Non-pigmented ciliary epithelial cell (primary cell): Measurements from ENCODE around the gene RANBP1.
"Not testable (repeated sequence)": the region's sequence is repeated elsewhere in the genome, so short reads cannot be mapped to it uniquely, and the experiment has no call there.

ENCODE experiments used
- DNase-seq: peaks from one replicate; pipeline ENCODE4 v3.0.0-alpha.2; 2010; ENCODE audit warnings: low read depth

RANBP1 gene

DNA sequence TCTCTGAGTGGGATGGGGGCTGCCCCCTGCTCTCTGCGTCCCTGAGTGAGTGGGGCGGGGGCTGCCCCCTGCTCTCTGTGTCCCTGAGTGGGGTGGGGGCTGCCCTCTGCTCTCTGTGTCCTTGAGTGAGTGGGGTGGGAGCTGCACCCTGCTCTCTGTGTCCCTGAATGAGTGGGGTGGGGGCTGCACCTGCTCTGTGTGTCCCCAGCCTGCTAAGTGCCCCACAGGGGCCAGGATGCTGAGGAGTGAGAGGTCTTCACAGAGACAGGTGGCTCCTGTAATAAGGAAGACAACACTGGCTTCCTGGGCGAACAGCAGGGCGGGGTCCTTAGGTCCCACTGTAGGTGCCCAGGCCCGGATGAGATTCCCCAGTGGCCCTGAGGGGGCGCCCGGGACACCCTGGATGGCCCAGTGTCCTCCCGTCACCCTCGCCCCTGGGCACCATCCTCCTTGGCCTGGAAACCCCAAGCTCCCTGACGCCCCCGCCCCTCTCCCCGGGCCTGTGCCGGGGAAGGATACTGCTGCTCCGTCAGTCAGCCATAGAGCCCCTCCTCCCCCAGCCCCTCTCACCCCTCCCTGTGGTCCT, 38.8 kb downstream of the RANBP1 start:
- no peak for DNase-seq

DNA sequence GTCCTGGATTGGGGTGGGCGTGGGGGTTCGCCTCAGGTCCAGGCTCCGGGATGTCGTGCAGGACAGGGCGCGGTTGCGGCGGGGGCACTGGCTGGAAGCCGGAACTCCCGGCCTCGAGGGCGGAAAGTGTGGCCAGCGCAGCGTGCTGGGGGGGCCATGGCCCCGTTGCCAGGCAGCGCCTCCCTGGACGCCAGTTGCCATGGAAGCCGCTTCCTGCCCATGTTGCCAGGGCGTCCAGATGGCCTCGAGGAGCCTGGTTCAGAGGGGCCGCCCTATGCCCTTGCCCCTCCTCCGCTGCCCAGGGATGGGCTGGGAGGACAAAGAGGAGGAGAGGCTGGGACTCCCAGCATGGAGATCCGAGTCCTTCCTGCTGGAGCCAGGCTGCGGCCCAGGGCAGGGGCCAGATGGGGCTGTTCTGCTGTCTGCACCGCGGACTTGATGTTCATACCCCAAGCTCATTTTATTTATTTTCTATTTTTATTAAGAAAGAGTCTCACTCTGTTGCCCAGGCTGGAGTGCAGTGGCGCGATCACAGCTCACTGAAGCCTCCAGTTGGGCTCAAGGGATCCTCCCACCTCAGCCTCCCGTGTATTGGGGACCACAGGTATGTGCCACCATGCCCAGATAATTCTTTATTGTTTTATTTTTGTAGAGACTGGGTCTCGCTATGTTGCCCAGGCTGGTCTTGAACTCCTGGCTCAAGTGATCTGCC, 39.6 kb downstream of the RANBP1 start:
- DNase-seq = no peak

DNA sequence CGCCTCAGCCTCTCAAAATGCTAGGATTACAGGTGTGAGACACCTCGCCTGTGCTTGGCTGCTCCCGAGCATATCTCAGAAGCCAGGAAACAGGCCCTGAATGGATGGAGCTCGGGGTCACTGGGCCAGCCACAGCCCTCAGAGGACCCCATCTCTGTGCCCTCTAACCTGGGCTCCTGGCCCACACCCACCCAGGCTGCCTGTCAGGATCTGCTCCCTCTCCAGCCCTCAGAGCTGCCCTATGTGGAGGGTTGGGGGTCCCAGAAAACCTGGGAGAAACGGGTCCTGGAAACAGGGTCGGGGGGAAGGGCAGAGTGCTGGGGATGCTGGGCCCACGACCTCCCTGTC, 40.1 kb downstream of the RANBP1 start:
- DNase-seq = no peak

DNA sequence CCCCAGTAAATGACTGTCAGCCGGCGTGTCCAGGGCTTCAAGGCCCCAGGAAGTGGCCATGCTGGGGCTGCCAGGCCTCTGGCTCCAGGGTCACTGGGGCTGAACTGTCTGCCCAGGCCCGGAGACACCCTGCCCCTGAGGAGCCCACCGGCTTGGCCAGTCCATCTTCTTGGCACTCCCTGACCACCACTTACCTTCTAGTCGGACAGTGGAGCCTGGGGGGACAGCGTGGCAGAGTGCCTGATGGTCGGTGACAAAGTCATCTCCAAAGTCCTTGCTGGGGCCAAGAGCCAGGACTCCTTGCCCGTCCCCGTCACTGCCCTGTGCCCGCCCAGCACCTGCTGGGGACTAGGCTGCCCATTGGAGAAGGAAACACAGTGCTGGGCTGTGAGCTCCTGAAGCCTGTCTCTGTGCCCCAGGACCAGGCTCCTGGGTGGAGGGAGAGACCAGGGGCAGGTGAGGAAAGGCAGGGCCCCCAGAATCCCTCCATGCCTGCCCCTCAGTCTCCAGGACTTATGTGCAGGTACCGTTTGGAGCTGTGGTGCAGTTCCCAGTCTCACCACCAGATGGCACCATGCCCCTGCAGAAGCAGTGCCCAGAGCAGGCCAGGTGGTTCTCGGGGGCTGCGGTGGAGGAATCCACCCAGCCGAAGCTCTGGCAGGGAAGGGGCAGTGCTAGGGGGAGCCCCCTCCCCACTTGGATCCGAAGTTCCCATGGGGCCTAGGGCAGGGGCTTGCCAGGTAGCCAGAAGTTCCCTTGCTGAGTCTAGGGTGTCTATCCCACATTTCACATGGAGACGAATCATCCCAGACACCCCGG, 40.9 kb downstream of the RANBP1 start:
- DNase-seq = peak; percentile 15

DNA sequence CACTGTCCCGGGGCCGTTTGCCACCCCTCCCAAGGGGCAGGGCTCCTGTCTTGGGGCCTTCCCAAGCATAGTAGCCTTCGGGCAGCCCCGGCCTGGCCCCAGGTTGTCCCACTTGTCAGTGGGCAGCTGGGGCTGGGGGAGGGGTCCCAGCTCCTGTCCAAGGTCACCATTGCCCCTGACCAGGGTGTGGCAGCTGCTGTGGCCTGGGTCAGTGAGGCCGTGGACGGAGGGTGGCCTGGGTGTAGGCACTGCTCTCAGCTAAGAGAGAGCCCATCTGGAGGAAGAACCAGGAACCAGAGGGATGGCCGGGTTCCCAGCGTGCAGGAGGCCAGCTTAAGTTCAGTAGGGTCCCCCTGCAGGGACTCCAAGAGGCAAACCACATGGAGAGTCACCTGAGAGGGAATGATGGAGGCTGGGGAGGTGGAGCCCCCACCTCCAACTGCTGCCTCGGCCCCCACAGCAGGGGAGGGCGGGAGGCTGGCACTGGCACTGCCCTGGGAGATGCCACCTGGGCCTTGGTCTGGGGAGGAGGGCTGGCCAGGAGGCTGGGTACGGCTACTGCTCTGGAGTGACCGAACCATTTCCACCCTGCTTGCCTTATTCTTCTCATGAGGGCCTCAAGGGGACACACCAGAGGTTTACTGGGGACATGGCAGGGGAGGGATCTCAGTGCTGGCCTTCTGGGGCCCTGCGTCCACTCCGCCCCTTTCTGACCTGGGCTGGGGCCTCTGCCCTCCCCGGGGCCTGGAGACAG, 41.7 kb downstream of the RANBP1 start:
- DNase-seq = no peak

DNA sequence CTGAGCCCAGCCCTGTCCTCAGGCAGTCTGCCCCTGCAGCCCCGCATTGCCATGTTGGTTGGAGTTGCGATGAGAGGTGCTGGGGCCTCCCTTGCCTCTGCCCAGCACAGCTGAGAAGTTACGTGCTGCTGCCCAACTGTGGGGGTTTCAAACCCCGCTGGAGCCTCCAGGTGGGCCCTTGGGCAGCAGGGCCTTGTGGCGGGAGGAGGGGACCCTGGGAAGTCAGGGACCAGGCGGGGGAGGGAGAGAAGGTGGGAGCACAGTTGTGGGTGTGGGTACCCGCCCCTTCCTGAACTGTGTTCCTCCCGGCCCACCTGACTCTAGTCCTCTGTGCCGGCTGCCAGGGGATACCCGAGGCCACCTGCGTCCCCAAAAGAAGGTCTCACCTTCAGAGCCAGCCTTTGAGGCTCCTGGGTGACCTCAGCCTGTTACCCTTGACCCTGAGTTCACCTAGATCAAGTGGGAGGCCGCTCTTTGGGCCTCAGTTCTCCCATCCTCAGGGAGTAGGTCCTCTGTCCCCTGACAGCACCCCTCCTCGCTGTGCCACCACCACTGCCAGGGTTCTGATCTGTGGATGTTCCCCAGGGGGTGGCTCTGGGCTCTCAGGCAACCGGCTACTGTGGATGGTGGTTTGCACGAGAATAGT, 42.6 kb downstream of the RANBP1 start:
- no peak for DNase-seq

DNA sequence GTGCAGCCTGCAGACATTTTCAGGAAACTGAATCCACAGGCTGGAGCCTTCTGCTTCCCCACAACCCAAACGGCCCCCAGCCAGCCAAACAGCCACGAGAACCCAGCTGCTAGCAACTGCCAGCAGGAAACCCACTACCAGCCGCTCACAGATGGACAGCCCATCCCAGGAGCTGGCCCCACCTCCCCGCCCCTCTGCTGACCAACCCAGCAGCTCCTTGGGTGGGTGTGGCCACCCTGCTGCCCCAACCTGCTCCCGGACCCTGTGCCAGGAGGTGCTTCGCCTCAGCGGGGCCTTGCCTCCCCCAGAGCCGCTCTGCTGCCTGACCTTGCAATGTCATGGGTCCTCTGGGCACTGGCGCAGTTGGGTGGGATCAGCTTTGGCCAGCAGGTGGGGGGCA, 43.2 kb downstream of the RANBP1 start:
- no peak for DNase-seq

DNA sequence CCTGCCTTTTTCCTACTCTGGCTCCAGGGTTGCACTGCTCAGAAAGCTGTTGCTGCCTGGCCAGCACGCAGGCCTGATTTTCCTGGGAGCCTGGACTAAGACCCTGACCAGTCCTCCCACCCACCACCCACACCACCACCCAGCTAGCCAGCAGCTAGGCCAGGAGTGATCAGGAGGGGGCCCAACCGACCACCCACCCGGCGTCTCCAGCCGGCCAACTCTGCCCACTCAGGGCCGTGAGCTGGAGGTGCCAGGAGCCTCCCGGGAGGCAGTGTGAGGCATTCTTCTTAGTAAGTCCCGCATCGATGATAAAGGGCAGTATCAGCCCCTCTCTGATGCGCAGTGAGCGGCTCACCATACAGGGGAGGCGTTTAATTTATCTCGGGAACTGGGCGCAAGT, 43.6 kb downstream of the RANBP1 start:
- not testable (repeated sequence) for DNase-seq

DNA sequence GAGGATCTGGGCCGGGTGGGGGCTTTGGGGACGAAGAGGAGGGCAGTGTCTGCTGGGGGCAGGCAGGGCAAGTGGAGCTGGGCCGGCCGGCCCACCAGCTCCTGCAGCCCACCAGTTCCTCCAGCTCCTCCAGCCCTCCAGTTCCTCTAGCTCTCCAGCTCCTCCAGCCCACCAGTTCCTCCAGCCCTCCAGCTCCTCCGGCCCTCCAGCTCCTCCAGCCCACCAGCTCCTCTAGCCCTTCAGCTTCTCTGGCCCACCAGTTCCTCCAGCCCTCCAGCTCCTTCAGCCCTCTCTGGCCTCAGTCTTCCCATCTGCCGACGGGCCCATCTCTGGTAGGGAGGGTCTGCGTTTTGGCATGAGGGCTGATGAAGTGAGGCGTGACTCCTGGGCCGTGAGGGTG, 44.1 kb downstream of the RANBP1 start:
- no peak for DNase-seq

DNA sequence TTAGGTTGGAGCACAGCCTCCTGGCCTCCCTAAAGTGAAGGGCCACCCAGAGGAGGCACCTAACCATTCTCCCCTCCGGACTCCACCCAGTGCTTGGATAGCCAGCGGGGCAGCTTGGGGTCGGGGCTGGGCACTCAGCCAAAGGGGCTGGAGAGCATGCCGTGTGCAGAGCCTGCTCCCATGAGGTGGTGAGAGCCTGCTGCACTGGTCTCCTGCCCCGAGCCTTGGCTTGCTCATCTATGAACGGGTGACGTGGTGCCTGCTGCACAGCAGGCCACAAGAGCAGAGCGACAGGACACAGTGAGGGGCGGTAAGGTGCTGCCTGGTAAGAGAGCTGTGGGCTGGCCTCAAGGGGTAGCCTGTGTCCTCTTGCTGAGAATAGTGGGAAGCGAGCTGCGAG, 49.0 kb downstream of the RANBP1 start:
- no peak for DNase-seq

DNA sequence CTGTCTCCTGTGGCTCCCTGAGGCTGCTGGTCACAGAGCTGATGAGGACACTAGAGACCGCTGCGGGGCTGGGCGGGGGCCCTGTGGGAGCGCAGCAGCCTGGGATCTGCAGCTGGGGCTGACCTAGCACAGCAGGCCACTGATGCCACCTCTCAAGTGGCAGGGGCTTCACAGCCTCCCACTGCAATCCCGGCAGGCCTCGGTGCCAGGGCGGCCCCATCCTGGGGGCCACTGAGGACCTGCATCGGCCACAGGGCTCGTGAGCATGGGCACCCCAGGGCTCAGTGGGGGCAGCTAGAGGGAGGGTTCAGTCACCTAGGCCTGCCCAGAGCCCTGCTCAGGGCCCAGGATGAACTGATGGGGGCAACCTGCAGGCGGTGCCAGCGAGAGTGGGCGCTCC, 49.5 kb downstream of the RANBP1 start:
- DNase-seq = no peak

DNA sequence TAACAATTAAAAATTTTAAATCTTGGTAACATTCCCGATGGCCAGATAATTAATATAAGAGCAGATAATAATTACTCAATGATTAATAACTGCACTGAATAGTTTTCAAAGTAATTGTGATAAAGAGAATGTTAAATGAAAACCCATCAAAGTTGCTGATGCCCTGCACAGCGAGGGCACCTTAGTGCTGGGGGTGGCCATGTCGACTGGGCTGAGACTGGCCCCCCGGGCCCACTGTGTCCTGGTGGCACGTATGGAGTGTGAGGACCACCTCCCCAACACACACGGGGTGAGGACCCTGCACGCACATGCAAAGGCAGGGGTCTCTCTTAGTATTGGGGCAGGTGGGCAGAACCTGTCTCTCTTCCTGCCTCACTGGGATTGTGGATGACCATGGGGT, 50.0 kb downstream of the RANBP1 start:
- DNase-seq = no peak

DNA sequence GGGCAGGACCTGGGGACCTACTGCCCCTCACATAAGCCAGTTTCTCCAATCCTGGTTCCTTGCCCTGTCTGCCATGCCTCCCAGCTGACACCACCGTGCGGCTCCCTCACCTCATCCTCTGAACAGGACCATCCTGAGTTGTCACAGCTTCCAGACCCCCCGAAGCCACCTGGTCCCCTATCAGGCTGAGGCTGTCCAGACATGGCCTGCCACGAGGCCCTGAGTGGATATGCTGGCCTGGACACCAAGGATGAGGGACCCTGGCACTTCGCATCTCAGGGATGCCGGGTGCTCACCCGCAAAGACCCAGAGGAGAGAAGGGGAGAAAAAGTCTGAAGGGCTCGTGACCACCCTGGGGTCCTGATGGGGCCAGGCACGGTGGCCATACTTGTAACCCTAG, 50.8 kb downstream of the RANBP1 start:
- no peak for DNase-seq

DNA sequence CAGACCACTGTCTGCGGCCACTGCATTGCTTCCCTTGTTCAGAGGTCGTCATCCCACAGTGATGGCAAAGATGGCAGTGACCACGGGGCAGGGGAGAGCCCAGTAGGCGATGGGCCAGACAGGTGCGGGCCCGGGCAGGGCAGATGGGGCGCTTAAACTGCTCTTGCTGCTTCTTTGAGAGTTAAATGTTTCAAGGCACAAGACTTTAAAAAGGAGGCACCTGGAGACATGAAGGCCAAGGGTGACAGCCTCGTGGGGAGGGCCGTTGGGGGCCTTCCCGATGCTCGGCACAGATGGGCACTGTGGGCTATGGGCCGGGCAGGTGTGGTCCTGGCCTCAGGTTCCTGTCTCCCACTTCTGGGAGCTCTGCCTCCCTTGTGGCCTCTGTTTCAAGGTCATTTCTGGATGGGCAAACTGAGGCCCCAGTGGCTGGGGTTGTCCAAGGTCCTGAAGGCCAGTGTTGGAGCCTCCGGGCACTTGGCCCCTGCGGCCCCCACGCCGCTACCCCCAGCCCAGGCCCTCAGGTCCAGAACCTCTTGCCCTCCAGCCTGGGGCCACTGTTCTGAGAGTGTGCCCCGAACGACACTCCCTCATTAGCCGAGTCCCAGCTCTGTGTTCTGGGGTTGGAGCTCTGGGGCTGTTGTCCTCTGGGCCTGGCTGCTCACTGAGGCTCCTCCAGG, 51.9 kb downstream of the RANBP1 start:
- no peak for DNase-seq

DNA sequence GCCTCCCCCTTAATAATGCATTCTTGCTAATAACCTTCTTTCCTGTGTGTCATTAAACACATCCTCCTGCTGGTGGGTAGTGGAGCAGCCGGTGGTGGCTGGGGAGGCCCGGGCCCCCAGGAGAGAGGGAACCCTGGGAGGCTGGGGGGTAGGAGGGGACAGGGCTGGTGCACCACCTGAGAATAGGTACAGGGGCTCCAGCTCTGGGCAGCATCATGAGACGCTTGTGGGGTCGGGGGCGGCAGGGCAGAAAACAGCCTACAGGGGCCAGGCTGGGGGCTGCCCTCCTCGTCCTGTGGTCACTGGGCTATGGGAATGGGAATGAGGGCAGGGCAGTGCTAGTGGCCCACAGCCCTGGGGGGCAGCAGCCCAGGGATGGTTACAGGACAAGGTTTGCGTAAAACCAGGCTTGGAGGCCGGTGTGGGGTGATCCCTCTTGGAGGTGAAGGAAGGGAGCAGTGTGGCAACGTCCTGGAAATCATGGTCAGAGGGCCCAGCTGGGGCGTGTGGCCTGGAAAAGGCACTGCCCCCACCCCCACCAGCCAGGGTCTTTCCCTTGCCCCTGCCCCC, 53.4 kb downstream of the RANBP1 start:
- no peak for DNase-seq

DNA sequence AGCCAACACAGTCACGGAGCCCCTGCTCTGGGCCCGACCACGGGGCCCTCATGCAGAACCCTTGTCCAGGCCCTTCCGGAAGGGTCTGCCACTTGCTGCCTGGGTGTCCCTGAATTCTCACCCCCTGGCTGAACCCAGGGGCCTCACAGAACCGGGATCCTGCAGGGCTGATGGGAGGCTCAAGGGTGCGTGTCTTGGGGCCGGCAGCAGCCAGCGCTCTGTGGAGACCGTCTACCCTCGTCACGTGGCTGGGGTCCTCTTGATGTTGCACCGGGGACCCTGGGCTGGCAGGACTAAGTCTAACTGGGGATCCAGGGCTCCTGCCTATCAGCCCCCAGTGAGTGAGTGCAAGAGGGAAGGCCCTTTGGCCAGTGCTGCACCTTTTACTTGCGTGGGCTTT, 54.3 kb downstream of the RANBP1 start:
- no peak for DNase-seq

DNA sequence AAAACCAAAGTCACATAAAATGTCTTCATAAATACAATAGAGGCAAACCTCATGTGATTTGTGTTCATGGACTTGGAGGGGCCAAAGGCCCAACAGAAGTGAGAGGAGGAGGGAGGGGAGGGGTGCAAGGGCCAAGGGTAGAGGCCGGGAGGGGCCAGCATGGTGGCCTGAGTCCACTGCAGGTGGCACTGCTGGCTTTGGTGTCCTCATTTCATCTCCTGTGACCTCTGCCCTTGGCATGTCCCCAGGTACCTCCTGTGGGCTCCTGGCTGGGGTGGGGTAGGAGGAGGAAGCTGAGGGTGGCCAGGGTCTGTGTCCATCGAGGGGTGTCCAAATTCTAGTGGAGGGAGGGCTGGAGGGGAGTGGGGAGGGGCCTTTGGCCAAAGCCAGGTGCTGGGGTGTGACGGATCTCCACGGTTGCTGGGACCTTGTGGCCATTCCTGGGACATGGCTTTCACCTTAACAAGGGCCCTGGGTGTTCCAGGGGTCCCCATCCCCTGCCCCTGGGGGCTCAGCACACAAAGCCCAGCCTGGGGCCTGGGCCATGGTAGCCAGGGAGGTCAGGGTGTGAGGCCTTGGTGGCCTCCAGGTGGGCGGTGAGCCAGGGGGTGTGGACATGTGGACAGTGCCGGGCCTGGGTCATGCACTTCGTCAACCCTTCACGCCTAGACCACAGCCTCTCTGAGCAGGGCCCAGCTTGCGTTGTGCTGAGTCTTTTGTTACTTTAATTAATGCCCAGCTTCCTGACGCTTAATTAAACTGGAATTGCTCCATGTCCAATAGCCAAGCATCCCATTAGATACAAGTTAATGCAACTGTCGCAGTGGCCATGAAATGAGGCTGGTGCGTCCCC, 55.6 kb downstream of the RANBP1 start:
- no peak for DNase-seq

DNA sequence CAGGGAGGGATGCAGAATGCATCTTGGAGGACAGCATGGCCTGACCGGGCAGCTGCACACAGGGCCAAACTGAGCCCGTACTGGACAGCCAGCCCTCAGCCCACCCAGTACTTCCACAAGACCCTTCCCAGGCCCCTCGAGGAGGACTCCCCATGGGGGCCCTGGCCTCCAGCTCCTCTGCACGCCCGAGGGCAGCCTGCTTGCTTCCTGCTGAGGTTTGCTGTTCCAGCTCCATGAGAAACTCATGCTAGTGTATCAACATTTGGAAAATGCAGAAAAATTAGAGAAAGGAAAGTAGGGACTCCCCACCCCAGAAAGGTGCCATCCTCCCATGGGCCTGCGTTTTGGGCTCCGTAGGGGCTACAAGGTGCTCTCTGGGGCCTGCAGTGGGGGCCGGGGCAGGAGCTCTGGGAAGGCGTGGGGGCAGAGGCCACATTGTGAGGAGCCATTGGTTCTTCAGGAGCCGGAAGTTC, 56.3 kb downstream of the RANBP1 start:
- no peak for DNase-seq

DNA sequence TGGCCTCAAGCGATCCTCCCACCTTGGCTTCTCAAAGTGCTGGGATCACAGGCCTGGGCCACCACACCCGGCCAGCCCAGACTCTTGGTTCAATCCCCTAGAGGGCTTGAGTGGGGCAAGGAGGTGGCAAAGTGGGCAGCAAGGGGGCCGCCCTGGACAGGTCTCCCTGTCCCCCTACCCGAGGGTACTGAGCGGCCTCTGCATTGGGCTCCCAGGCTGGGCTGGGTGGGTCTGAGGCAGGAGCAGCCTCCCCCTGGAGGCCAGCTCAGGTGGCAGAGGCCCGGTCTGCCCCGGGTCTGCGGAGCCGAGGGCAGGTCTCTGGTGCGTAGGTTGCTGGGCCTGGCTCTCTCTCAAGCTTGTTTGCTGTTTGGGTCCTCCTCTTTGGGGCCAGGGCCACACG, 57.3 kb downstream of the RANBP1 start:
- DNase-seq = no peak

DNA sequence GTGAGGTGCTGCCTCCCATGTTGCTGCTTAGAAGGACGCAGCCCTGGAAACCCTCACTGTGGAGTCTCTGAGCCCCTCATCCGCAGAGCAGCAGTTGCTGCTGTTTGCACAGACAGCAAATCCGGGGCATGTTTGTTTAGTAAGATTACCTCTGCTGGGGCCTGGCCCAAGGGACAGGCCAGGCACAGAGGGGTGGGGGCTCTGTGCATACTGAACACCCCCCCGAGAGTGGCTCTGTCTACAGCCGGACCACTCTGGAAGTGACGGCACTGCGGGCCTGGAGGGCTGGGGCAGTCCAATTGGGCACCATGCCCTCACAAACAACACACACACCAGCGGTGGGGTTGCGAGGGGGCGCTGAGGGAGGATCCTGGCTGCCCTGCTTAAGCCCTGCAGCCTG, 57.9 kb downstream of the RANBP1 start:
- no peak for DNase-seq
